Heart right ventricle (tissue), 16 donors: Measurements from ENCODE around the gene EYS. TPM values are rescaled to one million over a fixed set of nuclear protein-coding genes. Genes with fewer than 3 reads are reported as not detected.

ENCODE experiments used
- ATAC-seq, 8 donors: fragments of 200-7000 bp; cut with Tn5 transposase; one replicate each; pipeline ENCODE4 v1.9.1; 2020; ENCODE audit warnings: mild to moderate bottlenecking in 8 of 8, moderate library complexity in 8 of 8, moderate number of reproducible peaks in 1 of 8
- DNase-seq, 2 donors: peaks; one replicate each; pipeline ENCODE4 v3.0.0-alpha.2; 2020
- H3K27ac ChIP-seq, 10 donors: fragments of 200-600 bp; sonication (generic) in 2 of 10; one replicate each; pipeline versions ENCODE4 v1.5.0 to v1.8.0; 2020 to 2022; ENCODE audit warnings: mild to moderate bottlenecking in 3 of 10
- H3K27me3 ChIP-seq, 7 donors: fragments of 200-600 bp; one replicate each; pipeline ENCODE4 v1.8.0; 2021 to 2022; ENCODE audit warnings: mild to moderate bottlenecking in 2 of 7
- H3K36me3 ChIP-seq, 9 donors: fragments of 200-600 bp; sonication (generic) in 1 of 9; one replicate each; pipeline versions ENCODE4 v1.5.0 to v1.8.0; 2020 to 2022; ENCODE audit warnings: mild to moderate bottlenecking in 2 of 9
- H3K4me1 ChIP-seq, 9 donors: fragments of 200-600 bp; sonication (generic) in 1 of 9; one replicate each; pipeline versions ENCODE4 v1.5.0 to v1.8.0; 2020 to 2022; ENCODE audit warnings: mild to moderate bottlenecking in 4 of 9
- H3K4me3 ChIP-seq, 10 donors: fragments of 200-600 bp; sonication (generic) in 2 of 10; one replicate each; pipeline versions ENCODE4 v1.5.0 to v1.8.0; 2020 to 2022; ENCODE audit warnings: mild to moderate bottlenecking in 7 of 10, moderate library complexity in 2 of 10
- H3K9me3 ChIP-seq, 11 donors: fragments of 200-600 bp in 10 of 11; sonication (generic) in 2 of 11; one replicate each; pipeline versions ENCODE4 v1.5.0 to v1.8.0; 2013 to 2022; ENCODE audit warnings: mild to moderate bottlenecking in 2 of 11, control low read depth in 1 of 11, moderate library complexity in 1 of 11
- CTCF ChIP-seq, 9 donors: fragments of 200-600 bp; sonication (generic) in 2 of 9; IDR thresholded peaks; one replicate each; pipeline versions ENCODE4 v1.5.0 to v1.8.0; 2021 to 2022; ENCODE audit warnings: antibody characterized with exemption in 9 of 9, mild to moderate bottlenecking in 5 of 9, moderate library complexity in 1 of 9
- WGBS, 2 donors: extraction: QIAGEN DNeasy Blood & Tissue Kit; methylation state at CpG; one replicate each; pipeline ENCODE4 v1.1.7; 2013; ENCODE audit warnings: inconsistent platforms in 1 of 2; 5-methylcytosine and 5-hydroxymethylcytosine counted together
- intact Hi-C, 10 donors: fragments of 100-400 bp; cut with DNase I; formaldehyde crosslinking; loops; one replicate each; pipeline versions ENCODE4 v1.11.1 to v1.14.2; 2022
- polyA plus RNA-seq, 2 donors: library from polyadenylated mRNA; stranded (reverse); fragments of 200-250 nt; gene quantifications; one replicate each; pipeline ENCODE4 v1.2.3, GENCODE V29; 2013
- total RNA-seq, 10 donors: library from RNA; stranded (reverse); fragmentation: NEBNext Ultra II Directional in 3 of 10; extraction: Animal tissue kit (Norgen Biotek cat#: 25700) in 3 of 10; gene quantifications; one replicate each; pipeline versions ENCODE4 v1.2.1 to v1.2.4, GENCODE V29; 2021 to 2023
- donor health status: Arrhythmogenic right ventricular cardiomyopathy.
- donor health status: ischemic (EF 13 %, LVEDD 7.1; RV severe dilation, severe dysfunction).
- donor health status: healthy with polysubstance abuse.
- donor health status: DM: no; HTN: yes; CAD: no.
- donor health status: DM: no; HTN: no; CAD: no.
- donor health status: ischemic (EF 25% LVEDD 6.9; RV normal size, moderate dysfunction).
- donor health status: ischemic (EF 25% LVEDD 5.7; RV mildly dilated, moderate dysfunction).
- donor health status: healthy.
- donor health status: DM: yes; HTN: yes; CAD: no.
- donor health status: Ischemic cardiomyopathy.
- donor health status: ischemic (EF 35%, LVEDD 5.7; RV mildly dilated, moderate dysfunction).
- donor health status: nonischemic (EF 11% LVEDD 7.7; RV severe dilation, severe dysfunction).
- donor health status: DM: yes; HTN: yes; CAD: no.
- donor health status: PGD.
- donor health status: ischemic (EF 29% LVEDD 5.4; RV normal size, mild dysfunction).
- donor health status: nonischemic (EF 23%, LVEDD 6.1; RV moderate dilation, normal function).

Gene EYS
- total and polyA plus RNA-seq, 12 donors, result 0.02 to 0.40 (median 0.18) TPM; not detected in 8

- intact Hi-C loops, result no loop called here
- TF ChIP-seq CTCF (IDR thresholded peaks at IDR 0.05), result no peak
- Histone ChIP-seq H3K4me1 (no peaks in the 10 kb centered on the region), H3K9me3 (no peaks in the 10 kb centered on the region), H3K27ac (no peak overlapping the region), H3K27me3 (no peaks in the 10 kb centered on the region), H3K36me3 (no peaks in the 10 kb centered on the region), H3K4me3 (no peak overlapping the region)
- no peak for ATAC-seq
- WGBS, 2 donors, result 78 to 82% methylated on average over 3 of the region's 3 CpGs
- no peak for DNase-seq
Observed at GRCh38 chr6:65706436-65706835, 590 bp downstream of the EYS start.

DNA sequence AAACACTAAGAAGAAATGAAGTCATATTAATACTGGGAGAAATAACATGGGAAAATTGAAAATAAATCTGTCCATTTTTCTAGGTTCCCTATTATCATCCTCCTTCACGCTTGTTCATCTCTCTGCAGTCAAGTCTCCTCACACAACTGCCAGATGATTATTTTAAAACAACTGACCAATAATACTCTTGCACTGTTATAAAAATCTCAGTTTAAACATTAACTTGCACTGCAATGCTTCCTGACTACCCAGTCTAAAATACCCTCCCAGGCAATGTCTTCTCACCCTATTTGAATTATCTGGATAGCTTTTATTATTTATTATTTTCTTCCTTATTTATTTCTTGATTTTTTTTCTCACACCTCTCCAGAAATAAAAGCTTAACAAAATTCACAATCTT is 5.7 kb downstream of the EYS start:
- 76 to 80% methylated on average over 1 of the region's 1 CpG for WGBS, 2 donors
- intact Hi-C loops, result no loop called here

GRCh38 chr6:65700561-65700960 is 6.5 kb downstream of the EYS start:
- Histone ChIP-seq H3K27ac (no peak overlapping the region), H3K4me3 (no peak overlapping the region), H3K27me3 (no peaks in the 10 kb centered on the region), H3K36me3 (no peaks in the 10 kb centered on the region), H3K4me1 (no peaks in the 10 kb centered on the region), H3K9me3 (no peaks in the 10 kb centered on the region)
- no peak for ATAC-seq
- intact Hi-C loops, result no loop called here
- TF ChIP-seq CTCF (IDR thresholded peaks at IDR 0.05), result no peak
- no peak for DNase-seq
- 64% methylated on average over 4 of the region's 4 CpGs for WGBS, 2 donors

More for the DNA sequence above, 5.7 kb downstream of the EYS start:
- TF ChIP-seq CTCF (IDR thresholded peaks at IDR 0.05), result no peak
- H3K27me3 ChIP-seq, result no peaks in the 10 kb centered on the region
- no peaks in the 10 kb centered on the region for H3K36me3 ChIP-seq
- no peak overlapping the region for H3K4me3 ChIP-seq
- ATAC-seq (no peak), DNase-seq (no peak)
- no peak overlapping the region for H3K27ac ChIP-seq
- H3K9me3 ChIP-seq, result no peaks in the 10 kb centered on the region
- no peaks in the 10 kb centered on the region for H3K4me1 ChIP-seq

GRCh38 chr6:65692109-65692508 is 14.9 kb downstream of the EYS start:
- no peaks in the 10 kb centered on the region for H3K36me3 ChIP-seq
- WGBS, 2 donors, result 75 to 94% methylated on average over 3 of the region's 3 CpGs
- H3K27ac ChIP-seq, result no peak overlapping the region
- no peak for DNase-seq
- no peaks in the 10 kb centered on the region for H3K4me1 ChIP-seq
- H3K4me3 ChIP-seq, result no peak overlapping the region
- no peak for TF ChIP-seq CTCF (IDR thresholded peaks at IDR 0.05)
- H3K9me3 ChIP-seq, result peaks cover 0 to 16% (median 0%) of the 10 kb centered on the region in 11 donors
- no peak for ATAC-seq
- H3K27me3 ChIP-seq, result no peaks in the 10 kb centered on the region
- intact Hi-C loops, result no loop called here

DNA sequence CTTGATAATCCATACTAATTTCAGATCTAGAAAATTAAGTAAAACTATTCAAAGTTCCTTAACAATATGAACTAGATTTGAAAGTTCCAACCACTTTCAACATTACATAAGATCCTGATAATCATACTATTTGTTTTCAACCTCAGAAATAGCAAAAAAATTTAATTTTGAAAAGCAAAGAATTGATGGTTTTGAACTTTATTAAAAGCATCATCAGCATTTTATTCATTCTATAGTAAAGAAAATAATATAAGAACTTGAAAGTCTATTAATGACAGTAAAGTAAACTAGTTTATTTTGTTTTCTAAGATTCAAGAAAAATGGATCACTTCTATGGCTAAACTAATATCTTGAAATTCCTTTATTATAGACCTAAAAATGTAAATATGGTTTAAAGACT is 26.8 kb downstream of the EYS start:
- Histone ChIP-seq H3K4me3 (no peak overlapping the region), H3K9me3 (peaks cover 0 to 13% (median 0%) of the 10 kb centered on the region in 11 donors), H3K27ac (no peak overlapping the region), H3K27me3 (no peaks in the 10 kb centered on the region), H3K36me3 (no peaks in the 10 kb centered on the region), H3K4me1 (no peaks in the 10 kb centered on the region)
- DNase-seq (no peak), ATAC-seq (no peak)
- no peak for TF ChIP-seq CTCF (IDR thresholded peaks at IDR 0.05)
- intact Hi-C loops, result no loop called here
